Smooth muscle cell (in vitro differentiated cells): Measurements from ENCODE around the gene FDXR. TPM values are rescaled to one million over a fixed set of nuclear protein-coding genes. Genes with fewer than 3 reads are reported as not detected.

Experiments used
- DNase-seq: peaks from one replicate; lab custom pipeline; 2025; ENCODE audit not compliant: unreplicated experiment; lab: John Stamatoyannopoulos, UW
- H2AFZ ChIP-seq: fragments of 200-600 bp; sonication (generic); 2 replicates; pipeline ENCODE4 v1.6.0; 2016; ENCODE audit warnings: antibody characterized with exemption, low read depth, mild to moderate bottlenecking
- H3F3A ChIP-seq: fragments of 200-600 bp; sonication (generic); 2 replicates; pipeline ENCODE4 v1.6.0; 2017; ENCODE audit warnings: antibody characterized with exemption, low read depth
- H3K27ac ChIP-seq: fragments of 200-600 bp; sonication (generic); 2 replicates; pipeline ENCODE4 v1.5.1; 2016; ENCODE audit warnings: low read depth, mild to moderate bottlenecking
- H3K27me3 ChIP-seq: fragments of 200-600 bp; sonication (generic); 2 replicates; pipeline ENCODE4 v1.6.1; 2016; ENCODE audit warnings: low read depth, mild to moderate bottlenecking
- H3K36me3 ChIP-seq: fragments of 200-600 bp; sonication (generic); 2 replicates; pipeline ENCODE4 v1.5.1; 2016; ENCODE audit warnings: low read depth
- H3K4me1 ChIP-seq: fragments of 200-600 bp; sonication (generic); 2 replicates; pipeline ENCODE4 v1.5.1; 2016; ENCODE audit warnings: low read depth
- H3K4me2 ChIP-seq: fragments of 200-600 bp; sonication (generic); 2 replicates; pipeline ENCODE4 v1.6.0; 2016; ENCODE audit warnings: mild to moderate bottlenecking
- H3K4me3 ChIP-seq: fragments of 200-600 bp; sonication (generic); 2 replicates; pipeline ENCODE4 v1.5.1; 2016; ENCODE audit warnings: mild to moderate bottlenecking
- H3K79me2 ChIP-seq: fragments of 200-600 bp; sonication (generic); 2 replicates; pipeline ENCODE4 v1.6.0; 2016; ENCODE audit warnings: low read depth, mild to moderate bottlenecking
- H3K9ac ChIP-seq: fragments of 200-600 bp; sonication (generic); 2 replicates; pipeline ENCODE4 v1.6.0; 2016; ENCODE audit warnings: low read depth
- H3K9me3 ChIP-seq: fragments of 200-600 bp; sonication (generic); replicated peaks from 2 replicates; pipeline ENCODE4 v1.5.1; 2016; ENCODE audit warnings: low read depth
- H4K20me1 ChIP-seq: fragments of 200-600 bp; sonication (generic); 2 replicates; pipeline ENCODE4 v1.6.0; 2016; ENCODE audit warnings: low read depth
- CTCF ChIP-seq: fragments of 200-600 bp; sonication (generic); IDR thresholded peaks from 2 replicates; pipeline ENCODE4 v1.5.1; 2017; ENCODE audit warnings: borderline replicate concordance, mild to moderate bottlenecking, antibody characterized with exemption; ENCODE audit not compliant: insufficient read depth, poor library complexity, severe bottlenecking
- WGBS: methylation state at CpG from one replicate; pipeline ENCODE4 v1.1.7; 2016; ENCODE audit warnings: low lambda C conversion rate; 5-methylcytosine and 5-hydroxymethylcytosine counted together
- polyA plus RNA-seq: library from polyadenylated mRNA; unstranded; fragments of >200 nt; fragmentation: Nextera tagmentation; extraction: Ambion mirVana; gene quantifications from 2 replicates; pipeline ENCODE4 v1.2.1, GENCODE V29; 2016
- total RNA-seq: library from RNA; depleted of rRNA; stranded (reverse); fragments of >200 nt; gene quantifications from 2 replicates; pipeline ENCODE4 v1.2.3, GENCODE V29; 2014

FDXR gene
- total and polyA plus RNA-seq, 2 experiments from 2014 or later = 5.6 to 18.7 TPM

GRCh38 chr17:74851612-74852236 lies 21.1 kb downstream of the FDXR start:
- Histone ChIP-seq H3K36me3 (no peaks in the 10 kb centered on the region), H3K9me3 (no peaks in the 10 kb centered on the region), H4K20me1 (no peaks in the 10 kb centered on the region), H3K4me1 (peaks cover 7% of the 10 kb centered on the region), H3F3A (no peaks in the 10 kb centered on the region), H3K79me2 (no peaks in the 10 kb centered on the region), H3K9ac (no peak overlapping the region), H3K27ac (no peak overlapping the region), H3K27me3 (peaks cover 75% of the 10 kb centered on the region), H3K4me3 (no peak overlapping the region), H2AFZ (no peak overlapping the region), H3K4me2 (no peak overlapping the region)
- no peak for TF ChIP-seq CTCF
- no peak for DNase-seq
- WGBS = 88% methylated on average over 11 of the region's 29 CpGs

- H3K4me3 ChIP-seq = no peak overlapping the region
- H4K20me1 ChIP-seq = no peaks in the 10 kb centered on the region
- DNase-seq = no peak
- no peaks in the 10 kb centered on the region for H3K36me3 ChIP-seq
- H2AFZ ChIP-seq = no peak overlapping the region
- no peak for TF ChIP-seq CTCF
- H3K4me1 ChIP-seq = peaks cover 7% of the 10 kb centered on the region
- no peak overlapping the region for H3K4me2 ChIP-seq
- H3K79me2 ChIP-seq = no peaks in the 10 kb centered on the region
- H3K9me3 ChIP-seq = no peaks in the 10 kb centered on the region
- H3K27me3 ChIP-seq = peaks cover 69% of the 10 kb centered on the region
- WGBS = 82% methylated on average over 3 of the region's 3 CpGs
- H3K9ac ChIP-seq = no peak overlapping the region
- no peaks in the 10 kb centered on the region for H3F3A ChIP-seq
- no peak overlapping the region for H3K27ac ChIP-seq
Measured at GRCh38 chr17:74850914-74851313, 21.9 kb downstream of the FDXR start.

GRCh38 chr17:74850310-74850709 lies 22.5 kb downstream of the FDXR start:
- 82% methylated on average over 17 of the region's 17 CpGs for WGBS

More at GRCh38 chr17:74850310-74850709, 22.5 kb downstream of the FDXR start:
- H3K27ac ChIP-seq = no peak overlapping the region
- H3K27me3 ChIP-seq = peaks cover 63% of the 10 kb centered on the region
- no peak overlapping the region for H2AFZ ChIP-seq
- no peaks in the 10 kb centered on the region for H3F3A ChIP-seq
- H3K4me1 ChIP-seq = peaks cover 7% of the 10 kb centered on the region
- TF ChIP-seq CTCF = no peak
- no peaks in the 10 kb centered on the region for H3K36me3 ChIP-seq
- H3K9me3 ChIP-seq = no peaks in the 10 kb centered on the region
- no peak for DNase-seq
- H4K20me1 ChIP-seq = no peaks in the 10 kb centered on the region
- H3K4me2 ChIP-seq = no peak overlapping the region
- no peak overlapping the region for H3K9ac ChIP-seq
- no peak overlapping the region for H3K4me3 ChIP-seq
- no peaks in the 10 kb centered on the region for H3K79me2 ChIP-seq
